Stomach (tissue), 4 donors: Measurements from ENCODE around the gene CLCN1.

Experiments
- EP300 ChIP-seq: sonication (generic); formaldehyde crosslinking; IDR thresholded peaks from one replicate; pipeline ENCODE4 v1.6.1; 2017; ENCODE audit warnings: antibody characterized with exemption
- POLR2A ChIP-seq, 4 donors: fragments of 450-650 bp; IDR thresholded peaks; one replicate each; pipeline ENCODE4 v1.6.1; 2016; ENCODE audit warnings: antibody characterized with exemption in 4 of 4, control low read depth in 2 of 4, mild to moderate bottlenecking in 1 of 4, moderate library complexity in 1 of 4
- TF ChIP-seq, protein P1 (sequence below), 7 experiments: fragments of 450-650 bp in 4 of 7; fragments of 200-600 bp in 3 of 7; sonication (generic) in 3 of 7; IDR thresholded peaks; one replicate each; pipeline ENCODE4 v1.5.1; 2016 to 2019; ENCODE audit warnings: antibody characterized with exemption in 7 of 7, control low read depth in 2 of 7, mild to moderate bottlenecking in 1 of 7

DNA sequence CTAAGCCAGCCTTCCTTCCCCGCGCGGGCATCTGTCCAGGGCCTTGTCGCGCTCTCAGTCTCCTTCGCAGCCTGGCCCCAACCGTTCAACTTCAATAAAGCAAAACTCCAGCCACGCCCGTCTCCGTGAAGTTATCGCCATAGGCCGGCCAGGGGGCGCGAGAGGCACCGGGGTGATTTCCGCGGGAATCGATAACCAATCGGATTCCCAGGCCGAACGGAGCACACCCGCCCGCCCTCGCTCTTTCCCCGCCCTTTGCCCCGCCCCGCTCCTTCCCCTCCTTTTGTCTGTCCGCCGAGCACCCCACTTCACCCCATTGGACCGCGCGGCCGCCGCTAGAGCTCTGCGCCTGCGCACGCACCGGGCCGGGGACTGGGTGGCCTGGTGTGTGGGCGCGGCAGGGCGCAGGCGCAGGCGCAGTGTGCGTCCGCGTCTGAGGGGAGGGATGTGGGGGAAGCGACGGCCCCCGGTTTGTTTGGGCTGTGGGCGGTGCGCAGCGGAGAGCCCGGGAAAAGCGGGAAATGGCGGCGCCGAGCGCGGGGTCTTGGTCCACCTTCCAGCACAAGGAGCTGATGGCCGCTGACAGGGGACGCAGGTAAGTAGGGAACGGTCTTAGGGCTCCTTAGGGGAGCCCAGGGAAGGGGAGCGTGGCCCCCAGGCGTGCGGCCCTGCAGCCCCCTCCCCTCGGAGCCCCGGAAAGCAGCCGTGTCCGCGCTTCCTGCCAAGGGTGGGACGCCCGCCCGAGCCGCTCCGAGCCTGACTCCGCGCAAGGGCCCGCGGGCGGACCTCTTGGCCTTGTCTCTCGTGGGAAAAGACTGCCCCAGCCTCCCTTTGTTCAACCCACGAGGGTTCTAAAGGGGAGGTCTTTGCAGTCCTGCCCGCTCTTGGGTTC, 27.7 kb upstream of the CLCN1 start, which contains the start of gene CASP2:
- TF ChIP-seq, protein P1, sequence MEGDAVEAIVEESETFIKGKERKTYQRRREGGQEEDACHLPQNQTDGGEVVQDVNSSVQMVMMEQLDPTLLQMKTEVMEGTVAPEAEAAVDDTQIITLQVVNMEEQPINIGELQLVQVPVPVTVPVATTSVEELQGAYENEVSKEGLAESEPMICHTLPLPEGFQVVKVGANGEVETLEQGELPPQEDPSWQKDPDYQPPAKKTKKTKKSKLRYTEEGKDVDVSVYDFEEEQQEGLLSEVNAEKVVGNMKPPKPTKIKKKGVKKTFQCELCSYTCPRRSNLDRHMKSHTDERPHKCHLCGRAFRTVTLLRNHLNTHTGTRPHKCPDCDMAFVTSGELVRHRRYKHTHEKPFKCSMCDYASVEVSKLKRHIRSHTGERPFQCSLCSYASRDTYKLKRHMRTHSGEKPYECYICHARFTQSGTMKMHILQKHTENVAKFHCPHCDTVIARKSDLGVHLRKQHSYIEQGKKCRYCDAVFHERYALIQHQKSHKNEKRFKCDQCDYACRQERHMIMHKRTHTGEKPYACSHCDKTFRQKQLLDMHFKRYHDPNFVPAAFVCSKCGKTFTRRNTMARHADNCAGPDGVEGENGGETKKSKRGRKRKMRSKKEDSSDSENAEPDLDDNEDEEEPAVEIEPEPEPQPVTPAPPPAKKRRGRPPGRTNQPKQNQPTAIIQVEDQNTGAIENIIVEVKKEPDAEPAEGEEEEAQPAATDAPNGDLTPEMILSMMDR (IDR thresholded peaks at IDR 0.05), result peak in 2 of 7 experiments; percentile 9 to 44
- TF ChIP-seq POLR2A (IDR thresholded peaks at IDR 0.05) (peak in 1 of 4 donors; percentile 35), EP300 (no peak)
